Activated naive CD8-positive, alpha-beta T cell treated with anti-CD3 and anti-CD28 coated beads, Interleukin-2, amount 50 U/mL, for 16 hours (primary cell): ENCODE measurements around the gene ZACN.
"Not testable (repeated sequence)": the region's sequence is repeated elsewhere in the genome, so short reads cannot be mapped to it uniquely, and the experiment has no call there.

ENCODE experiments used
- DNase-seq: peaks from one replicate; pipeline ENCODE4 v3.0.0-alpha.2; 2020; ENCODE audit warnings: low read depth, low spot score

ZACN gene

GRCh38 chr17:76078860-76079534 is at the start of gene ZACN:
Gene ZACN, plus strand, starts transcription at chr17:76079182. Its CDS starts 83 bp downstream, at chr17:76079265.
- DNase-seq = no peak

GRCh38 chr17:76032073-76032779 is 46.8 kb upstream of the ZACN start:
- no peak for DNase-seq

GRCh38 chr17:76032780-76033108 is 46.2 kb upstream of the ZACN start:
- DNase-seq = no peak

GRCh38 chr17:76033139-76033538 is 45.8 kb upstream of the ZACN start:
- DNase-seq = no peak

- no peak for DNase-seq
These were observed 44.3 kb upstream of the ZACN start for GRCh38 chr17:76034428-76035350.

GRCh38 chr17:76036497-76037261 is 42.3 kb upstream of the ZACN start:
- no peak for DNase-seq

- no peak for DNase-seq
These were observed 40.9 kb upstream of the ZACN start for GRCh38 chr17:76038050-76038449.

GRCh38 chr17:76039121-76039520 is 39.9 kb upstream of the ZACN start:
- DNase-seq = no peak

- no peak for DNase-seq
These were observed 38.6 kb upstream of the ZACN start for GRCh38 chr17:76040376-76040775.

- DNase-seq = not testable (repeated sequence)
These were observed 36.1 kb upstream of the ZACN start for GRCh38 chr17:76042868-76043267.

- DNase-seq = not testable (repeated sequence)
These were observed 34.4 kb upstream of the ZACN start for GRCh38 chr17:76044475-76045007.

GRCh38 chr17:76046064-76046463 is 32.9 kb upstream of the ZACN start:
- DNase-seq = no peak

- DNase-seq = no peak
These were observed 30.9 kb upstream of the ZACN start for GRCh38 chr17:76048025-76048605.

- DNase-seq = no peak
These were observed 30.3 kb upstream of the ZACN start for GRCh38 chr17:76048711-76049110.

GRCh38 chr17:76049239-76049638 is 29.7 kb upstream of the ZACN start:
- DNase-seq = no peak

GRCh38 chr17:76049836-76050537 is 29.0 kb upstream of the ZACN start:
- no peak for DNase-seq

GRCh38 chr17:76050538-76051467 is 28.2 kb upstream of the ZACN start:
- DNase-seq = no peak

GRCh38 chr17:76051561-76051960 is 27.4 kb upstream of the ZACN start:
- DNase-seq = no peak
